ENCODE data around the gene LRP10.
"Not testable (repeated sequence)": the region's sequence is repeated elsewhere in the genome, so short reads cannot be mapped to it uniquely, and the experiment has no call there.

Gene LRP10, protein sequence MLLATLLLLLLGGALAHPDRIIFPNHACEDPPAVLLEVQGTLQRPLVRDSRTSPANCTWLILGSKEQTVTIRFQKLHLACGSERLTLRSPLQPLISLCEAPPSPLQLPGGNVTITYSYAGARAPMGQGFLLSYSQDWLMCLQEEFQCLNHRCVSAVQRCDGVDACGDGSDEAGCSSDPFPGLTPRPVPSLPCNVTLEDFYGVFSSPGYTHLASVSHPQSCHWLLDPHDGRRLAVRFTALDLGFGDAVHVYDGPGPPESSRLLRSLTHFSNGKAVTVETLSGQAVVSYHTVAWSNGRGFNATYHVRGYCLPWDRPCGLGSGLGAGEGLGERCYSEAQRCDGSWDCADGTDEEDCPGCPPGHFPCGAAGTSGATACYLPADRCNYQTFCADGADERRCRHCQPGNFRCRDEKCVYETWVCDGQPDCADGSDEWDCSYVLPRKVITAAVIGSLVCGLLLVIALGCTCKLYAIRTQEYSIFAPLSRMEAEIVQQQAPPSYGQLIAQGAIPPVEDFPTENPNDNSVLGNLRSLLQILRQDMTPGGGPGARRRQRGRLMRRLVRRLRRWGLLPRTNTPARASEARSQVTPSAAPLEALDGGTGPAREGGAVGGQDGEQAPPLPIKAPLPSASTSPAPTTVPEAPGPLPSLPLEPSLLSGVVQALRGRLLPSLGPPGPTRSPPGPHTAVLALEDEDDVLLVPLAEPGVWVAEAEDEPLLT

GRCh38 chr14:22871224-22872032 is at the start of gene LRP10:
Gene LRP10 (plus strand): TSS chr14:22871740. CDS start chr14:22872304, 564 bp downstream.
- DNase-seq = peak; percentile 73

GRCh38 chr14:22822016-22822570 is 49.4 kb upstream of the LRP10 start:
- no peak for DNase-seq

DNA sequence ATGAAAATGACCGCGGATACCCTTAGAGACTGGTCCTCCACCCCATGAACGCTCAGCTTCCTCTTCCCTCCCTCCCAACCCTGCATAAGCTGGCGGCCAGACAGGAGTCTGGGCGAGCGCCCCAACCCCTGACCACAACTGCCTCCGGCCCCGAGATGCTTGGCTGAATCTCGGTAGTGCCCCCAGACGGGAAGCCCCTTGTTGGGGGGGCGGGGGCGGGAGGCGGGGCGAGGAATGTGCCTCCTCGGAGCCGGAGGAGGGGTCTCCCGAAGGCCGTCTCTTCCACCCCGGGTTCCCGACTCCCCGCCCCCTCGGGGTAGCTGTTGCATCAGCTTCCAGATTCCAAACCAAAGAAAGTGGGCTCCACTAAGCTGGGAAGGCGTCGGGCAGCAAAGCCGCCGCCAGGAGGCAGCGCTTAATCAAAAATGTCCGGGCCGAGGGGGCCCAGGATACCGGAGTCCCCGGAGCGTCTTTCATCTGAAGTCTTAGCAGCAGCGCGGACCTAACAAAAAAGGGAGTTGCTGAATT is 48.9 kb upstream of the LRP10 start:
- DNase-seq = peak; percentile 56

- no peak for DNase-seq
Measured at GRCh38 chr14:22824711-22825359, 46.7 kb upstream of the LRP10 start.

DNA sequence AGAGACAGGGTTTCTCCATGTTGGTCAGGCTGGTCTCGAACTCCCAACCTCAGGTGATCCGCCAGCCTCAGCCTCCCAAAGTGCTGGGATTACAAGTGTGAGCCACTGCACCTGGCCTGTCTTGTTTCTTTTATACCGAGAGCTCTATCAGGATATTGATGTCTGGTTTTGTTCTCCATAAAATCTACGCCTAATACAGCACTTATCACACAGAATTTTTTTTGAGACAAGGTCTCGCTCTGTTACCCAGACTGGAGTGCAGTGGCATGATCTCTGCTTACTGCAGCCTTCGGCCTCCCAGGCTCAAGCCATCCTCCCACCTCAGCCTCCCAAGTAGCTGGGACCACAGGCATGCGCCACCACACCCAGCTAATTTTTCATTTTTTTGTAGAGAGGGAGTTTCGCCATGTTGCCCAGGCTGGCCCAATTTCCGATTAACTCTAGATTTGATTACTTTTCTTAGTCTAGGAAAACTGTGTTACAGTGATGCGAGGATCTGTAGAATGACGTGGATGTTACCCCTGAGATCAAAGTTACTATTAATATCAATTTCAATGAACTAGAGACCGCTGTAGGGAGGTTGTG is 42.4 kb upstream of the LRP10 start:
- DNase-seq = not testable (repeated sequence)

GRCh38 chr14:22829661-22830442 is 41.7 kb upstream of the LRP10 start, which contains the start of gene MRPL52:
Gene MRPL52 (plus strand): TSS chr14:22829887. CDS start chr14:22829913, 26 bp downstream.
- peak; percentile 82 for DNase-seq

DNA sequence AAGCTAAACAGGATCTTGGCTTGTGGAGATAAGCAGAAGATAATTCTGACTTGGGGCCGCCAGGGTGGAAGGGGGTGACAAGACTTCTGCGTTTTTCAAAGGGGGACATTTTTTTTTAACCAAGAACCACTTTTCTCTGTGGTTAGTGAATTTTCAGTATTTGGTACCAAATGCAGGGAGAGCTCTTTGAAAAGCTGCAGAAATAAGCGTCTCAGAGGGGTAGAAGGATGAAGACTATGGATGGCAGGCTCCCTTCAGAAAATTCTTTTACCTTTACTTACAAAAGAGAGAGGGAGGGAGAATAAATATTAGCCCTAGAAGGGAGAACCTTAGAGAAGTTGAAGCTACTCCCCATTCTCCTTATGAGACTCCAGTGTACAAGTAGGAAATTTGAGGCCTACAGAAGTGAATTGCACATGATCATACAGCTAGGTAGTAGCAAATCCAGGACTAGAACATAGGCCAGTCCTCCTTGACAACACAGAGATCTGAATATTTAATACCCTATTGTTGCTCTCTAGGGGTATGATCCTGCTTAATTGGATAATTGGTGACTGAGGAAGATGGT is 41.0 kb upstream of the LRP10 start:
- no peak for DNase-seq

GRCh38 chr14:22835505-22835904 is 36.0 kb upstream of the LRP10 start:
- no peak for DNase-seq

DNA sequence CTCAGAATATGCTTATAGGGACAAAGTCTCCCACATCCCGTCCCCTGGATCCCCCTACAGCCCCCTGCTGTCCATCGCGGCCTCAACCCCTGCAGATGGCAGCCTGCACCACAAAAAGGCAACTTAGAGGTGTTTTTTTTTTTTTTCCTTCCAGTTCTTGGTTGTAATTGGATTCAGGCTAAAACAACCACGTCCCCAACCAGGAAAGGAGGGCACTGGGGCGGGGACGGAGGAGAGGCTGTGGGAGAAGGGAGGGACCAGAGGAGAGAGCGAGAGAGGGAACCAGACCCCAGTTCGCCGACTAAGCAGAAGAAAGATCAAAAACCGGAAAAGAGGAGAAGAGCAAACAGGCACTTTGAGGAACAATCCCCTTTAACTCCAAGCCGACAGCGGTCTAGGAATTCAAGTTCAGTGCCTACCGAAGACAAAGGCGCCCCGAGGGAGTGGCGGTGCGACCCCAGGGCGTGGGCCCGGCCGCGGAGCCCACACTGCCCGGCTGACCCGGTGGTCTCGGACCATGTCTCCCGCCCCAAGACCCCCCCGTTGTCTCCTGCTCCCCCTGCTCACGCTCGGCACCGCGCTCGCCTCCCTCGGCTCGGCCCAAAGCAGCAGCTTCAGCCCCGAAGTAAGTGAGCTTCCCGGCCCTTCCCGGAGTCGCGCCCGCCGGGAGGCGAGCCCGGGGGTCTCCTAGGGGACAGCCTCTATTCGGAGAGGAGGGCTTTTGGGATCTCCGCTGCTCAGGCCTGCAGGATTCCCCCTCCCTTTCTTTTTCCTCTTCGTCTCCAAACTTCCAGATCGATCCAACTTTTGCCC is 35.0 kb upstream of the LRP10 start, which contains the start of gene MMP14:
Gene MMP14, plus strand, starts transcription at position 285 of the 813 bp plus-strand sequence. Its CDS starts 233 bp downstream, at position 518.
- no peak for DNase-seq

DNA sequence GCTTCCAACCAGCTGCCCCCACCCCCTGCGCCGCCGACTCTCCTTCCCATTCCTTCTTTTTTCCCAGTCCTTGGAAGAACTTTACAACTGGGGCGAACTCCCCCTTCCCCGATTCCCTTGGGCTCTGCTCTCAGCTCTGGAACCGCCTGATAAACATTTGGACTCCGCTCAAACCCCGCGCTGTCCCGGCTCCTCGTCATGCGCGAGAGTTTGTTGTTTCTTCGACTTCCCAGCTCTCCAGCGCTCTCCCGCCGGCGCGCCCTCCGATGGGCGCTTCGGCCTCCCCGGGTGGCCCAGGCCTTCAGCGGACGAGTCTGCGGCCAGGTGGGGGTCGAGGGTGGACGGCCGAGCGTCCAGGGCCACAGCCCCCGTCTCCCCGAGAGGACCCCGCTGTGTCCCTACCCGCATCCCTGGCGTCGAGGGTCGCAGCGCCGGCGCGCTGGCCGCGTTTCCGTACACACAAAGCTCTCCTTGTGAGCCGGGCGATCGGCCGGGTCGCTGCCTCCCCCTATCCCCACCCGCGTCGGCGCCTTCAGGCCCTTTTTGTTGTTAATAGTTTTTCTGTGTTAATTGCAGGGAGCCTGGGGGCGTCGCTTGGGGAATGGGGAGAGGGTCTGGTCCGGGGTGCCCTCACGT is 34.3 kb upstream of the LRP10 start:
- no peak for DNase-seq

- DNase-seq = no peak
Measured at GRCh38 chr14:22837750-22838538, 33.6 kb upstream of the LRP10 start.

GRCh38 chr14:22838631-22839041 is 32.9 kb upstream of the LRP10 start:
- no peak for DNase-seq

DNA sequence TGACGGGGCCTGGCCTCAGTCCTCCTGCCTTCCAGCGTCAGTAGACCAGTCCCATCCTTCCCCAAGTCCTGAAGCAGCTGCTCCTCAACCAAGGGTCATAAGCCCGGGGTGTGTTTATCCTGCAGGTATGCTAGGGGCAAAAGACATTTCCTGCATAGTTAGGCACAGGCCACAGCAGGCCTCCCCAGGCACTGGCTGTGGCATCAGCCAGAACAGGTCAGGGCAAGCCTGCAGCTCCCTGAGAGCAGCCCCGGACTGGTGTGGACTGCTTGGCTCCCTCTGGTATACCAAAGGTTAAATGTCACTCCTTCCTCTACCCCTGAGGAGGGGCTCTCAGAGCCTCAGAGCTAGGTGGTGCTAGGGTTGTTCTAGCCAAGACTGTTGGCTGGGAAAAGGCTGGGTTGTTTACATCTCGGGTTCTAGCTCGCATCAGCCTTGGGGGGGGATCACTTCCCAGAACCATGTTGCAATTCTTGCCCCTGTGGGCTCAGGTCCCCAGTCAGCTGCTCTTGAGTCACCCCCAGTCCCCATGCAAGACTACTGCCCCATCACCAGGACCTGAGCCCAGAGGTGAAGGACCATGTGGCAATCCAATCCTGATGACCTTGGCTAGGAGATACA is 32.3 kb upstream of the LRP10 start:
- no peak for DNase-seq

DNA sequence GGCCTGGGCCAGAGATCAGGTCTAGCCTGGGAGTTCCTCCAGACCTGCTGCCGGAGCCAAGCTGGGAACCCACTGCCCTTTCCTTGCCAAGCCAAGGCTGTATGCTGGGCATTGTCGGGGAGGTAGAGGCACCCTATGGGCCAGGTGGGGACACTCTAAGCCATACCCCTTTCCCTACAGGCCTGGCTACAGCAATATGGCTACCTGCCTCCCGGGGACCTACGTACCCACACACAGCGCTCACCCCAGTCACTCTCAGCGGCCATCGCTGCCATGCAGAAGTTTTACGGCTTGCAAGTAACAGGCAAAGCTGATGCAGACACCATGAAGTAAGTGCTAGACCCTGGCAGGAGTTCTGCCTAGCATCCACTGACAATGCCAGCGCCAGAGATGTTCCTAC is 30.2 kb upstream of the LRP10 start:
- DNase-seq = no peak

DNA sequence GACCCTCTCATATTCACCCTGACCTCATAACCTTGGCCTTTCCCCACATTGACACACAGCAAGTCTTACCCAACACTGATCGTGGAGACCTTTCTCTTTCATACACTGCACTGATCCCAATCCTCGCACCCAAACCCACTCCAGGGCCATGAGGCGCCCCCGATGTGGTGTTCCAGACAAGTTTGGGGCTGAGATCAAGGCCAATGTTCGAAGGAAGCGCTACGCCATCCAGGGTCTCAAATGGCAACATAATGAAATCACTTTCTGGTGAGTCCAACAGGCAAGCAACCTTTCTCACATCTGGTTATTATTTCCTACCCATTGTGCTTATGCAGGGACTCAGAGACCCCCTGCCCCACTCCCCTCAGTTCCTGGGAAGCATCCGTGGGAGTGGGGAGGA is 29.8 kb upstream of the LRP10 start:
- DNase-seq = no peak

DNA sequence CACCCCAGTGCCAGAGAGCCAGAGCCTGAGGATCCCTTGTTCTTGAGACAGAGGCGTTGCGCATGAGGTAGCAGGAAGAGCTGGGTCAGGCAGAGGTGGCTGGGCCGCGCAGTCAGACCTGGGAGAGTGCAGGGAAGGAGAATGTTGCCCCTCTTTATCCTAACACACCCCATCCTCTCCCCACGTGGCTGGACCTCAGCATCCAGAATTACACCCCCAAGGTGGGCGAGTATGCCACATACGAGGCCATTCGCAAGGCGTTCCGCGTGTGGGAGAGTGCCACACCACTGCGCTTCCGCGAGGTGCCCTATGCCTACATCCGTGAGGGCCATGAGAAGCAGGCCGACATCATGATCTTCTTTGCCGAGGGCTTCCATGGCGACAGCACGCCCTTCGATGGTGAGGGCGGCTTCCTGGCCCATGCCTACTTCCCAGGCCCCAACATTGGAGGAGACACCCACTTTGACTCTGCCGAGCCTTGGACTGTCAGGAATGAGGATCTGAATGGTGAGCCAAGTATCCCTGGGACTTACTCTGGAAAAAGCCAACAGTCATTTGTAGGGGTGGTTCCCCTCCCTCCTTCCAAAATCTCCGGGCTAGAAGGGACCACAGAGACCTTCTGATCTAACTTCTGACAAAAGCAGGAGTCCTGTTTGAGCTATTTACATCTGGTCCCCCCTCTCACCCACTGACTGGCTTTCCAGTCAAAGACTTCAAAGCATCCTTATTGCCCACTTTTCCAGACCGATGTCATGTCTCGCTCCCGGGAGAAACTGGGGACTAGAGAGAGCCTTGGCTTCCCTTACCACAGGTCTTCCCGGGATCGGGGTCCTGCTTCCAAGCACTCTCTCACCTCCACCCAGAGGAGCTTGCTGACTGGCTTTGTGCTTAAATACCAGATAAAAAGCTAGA is 29.1 kb upstream of the LRP10 start:
- no peak for DNase-seq
